IPS DF 19.7 (cell line): ENCODE data around the gene MUC6.

Source experiments
- DNase-seq: peaks from one replicate; pipeline ENCODE4 v3.0.0-alpha.2; 2013; ENCODE audit warnings: low read depth, low spot score

MUC6 gene

GRCh38 chr11:1036303-1036923 lies at the start of gene MUC6:
Gene MUC6 (minus strand): TSS chr11:1036718. CDS start chr11:1036655, 63 bp downstream.
- DNase-seq: no peak

- no peak for DNase-seq
Measured at GRCh38 chr11:1085440-1086170, 49.1 kb upstream of the MUC6 start.

GRCh38 chr11:1084561-1085439 lies 48.3 kb upstream of the MUC6 start:
- no peak for DNase-seq

GRCh38 chr11:1083621-1084551 lies 47.4 kb upstream of the MUC6 start:
- DNase-seq: no peak

GRCh38 chr11:1082728-1083620 lies 46.5 kb upstream of the MUC6 start:
- no peak for DNase-seq

- no peak for DNase-seq
Measured at GRCh38 chr11:1082346-1082727, 45.8 kb upstream of the MUC6 start.

GRCh38 chr11:1081601-1082311 lies 45.2 kb upstream of the MUC6 start:
- no peak for DNase-seq

GRCh38 chr11:1078191-1078601 lies 41.7 kb upstream of the MUC6 start:
- no peak for DNase-seq

GRCh38 chr11:1077417-1078119 lies 41.0 kb upstream of the MUC6 start:
- DNase-seq: no peak

GRCh38 chr11:1077033-1077416 lies 40.5 kb upstream of the MUC6 start:
- DNase-seq: no peak

- DNase-seq: no peak
Measured at GRCh38 chr11:1076061-1076665, 39.6 kb upstream of the MUC6 start.

- DNase-seq: no peak
Measured at GRCh38 chr11:1075341-1075911, 38.9 kb upstream of the MUC6 start.

GRCh38 chr11:1074244-1075221 lies 38.0 kb upstream of the MUC6 start, which contains the start of gene MUC2:
Gene MUC2 (plus strand): TSS chr11:1074874.
- DNase-seq: no peak

- DNase-seq: no peak
Measured at GRCh38 chr11:1073851-1074243, 37.3 kb upstream of the MUC6 start.

GRCh38 chr11:1073261-1073724 lies 36.8 kb upstream of the MUC6 start:
- DNase-seq: no peak

GRCh38 chr11:1072821-1073231 lies 36.3 kb upstream of the MUC6 start:
- no peak for DNase-seq
